Stimulated activated naive CD8-positive, alpha-beta T cell treated with anti-CD3 and anti-CD28 coated beads, Interleukin-15, Interleukin-2, amounts not matched to agents 100 ng/mL and 50 ng/mL, for 24 hours (primary cell): ENCODE data around the gene THSD4.
"Not testable (repeated sequence)": the region's sequence is repeated elsewhere in the genome, so short reads cannot be mapped to it uniquely, and the experiment has no call there.

Experiments
- H3K27ac Mint-ChIP-seq: one replicate; pipeline ENCODE4 v1.8.0; 2021; ENCODE audit warnings: mild to moderate bottlenecking, mixed read lengths
- H3K27me3 Mint-ChIP-seq: one replicate; pipeline ENCODE4 v1.8.0; 2021; ENCODE audit warnings: mixed read lengths
- H3K36me3 Mint-ChIP-seq: one replicate; pipeline ENCODE4 v1.8.0; 2021; ENCODE audit warnings: low read depth, mixed read lengths
- H3K4me1 Mint-ChIP-seq: one replicate; pipeline ENCODE4 v1.8.0; 2021; ENCODE audit warnings: low read depth, mixed read lengths
- H3K4me3 Mint-ChIP-seq: one replicate; pipeline ENCODE4 v1.8.0; 2021; ENCODE audit warnings: mild to moderate bottlenecking, mixed read lengths
- H3K9me3 Mint-ChIP-seq: one replicate; pipeline ENCODE4 v1.8.0; 2021; ENCODE audit warnings: mixed read lengths

Gene THSD4

GRCh38 chr15:71664622-71665021 lies 549.4 kb downstream of the THSD4 start:
- Mint-ChIP-seq H3K9me3 (peaks cover 4% of the 10 kb centered on the region), H3K4me3 (no peak overlapping the region), H3K27ac (no peak overlapping the region), H3K27me3 (peaks cover 35% of the 10 kb centered on the region), H3K4me1 (no peaks in the 10 kb centered on the region), H3K36me3 (no peaks in the 10 kb centered on the region)

- peaks cover 41% of the 10 kb centered on the region for H3K27me3 Mint-ChIP-seq
- no peak overlapping the region for H3K27ac Mint-ChIP-seq
- peaks cover 4% of the 10 kb centered on the region for H3K9me3 Mint-ChIP-seq
- H3K4me3 Mint-ChIP-seq = no peak overlapping the region
- no peaks in the 10 kb centered on the region for H3K36me3 Mint-ChIP-seq
- H3K4me1 Mint-ChIP-seq = no peaks in the 10 kb centered on the region
These were observed 551.7 kb downstream of the THSD4 start for GRCh38 chr15:71666763-71667620.

GRCh38 chr15:71669688-71670087 lies 554.4 kb downstream of the THSD4 start:
- peaks cover 49% of the 10 kb centered on the region for H3K27me3 Mint-ChIP-seq
- H3K4me1 Mint-ChIP-seq = no peaks in the 10 kb centered on the region
- H3K9me3 Mint-ChIP-seq = peaks cover 1% of the 10 kb centered on the region
- no peaks in the 10 kb centered on the region for H3K36me3 Mint-ChIP-seq
- no peak overlapping the region for H3K4me3 Mint-ChIP-seq
- H3K27ac Mint-ChIP-seq = no peak overlapping the region

GRCh38 chr15:71670222-71670621 lies 555.0 kb downstream of the THSD4 start:
- H3K4me3 Mint-ChIP-seq, H3K9me3 Mint-ChIP-seq, H3K36me3 Mint-ChIP-seq, H3K27ac Mint-ChIP-seq, H3K4me1 Mint-ChIP-seq: not testable (repeated sequence)
- peaks cover 46% of the 10 kb centered on the region for H3K27me3 Mint-ChIP-seq

- no peaks in the 10 kb centered on the region for H3K36me3 Mint-ChIP-seq
- H3K4me3 Mint-ChIP-seq = no peak overlapping the region
- H3K27me3 Mint-ChIP-seq = peaks cover 48% of the 10 kb centered on the region
- H3K9me3 Mint-ChIP-seq = no peaks in the 10 kb centered on the region
- no peak overlapping the region for H3K27ac Mint-ChIP-seq
- peaks cover 15% of the 10 kb centered on the region for H3K4me1 Mint-ChIP-seq
These were observed 559.1 kb downstream of the THSD4 start for GRCh38 chr15:71674354-71674753.

- H3K4me1 Mint-ChIP-seq = peaks cover 15% of the 10 kb centered on the region
- H3K36me3 Mint-ChIP-seq = no peaks in the 10 kb centered on the region
- no peak overlapping the region for H3K27ac Mint-ChIP-seq
- peaks cover 48% of the 10 kb centered on the region for H3K27me3 Mint-ChIP-seq
- no peak overlapping the region for H3K4me3 Mint-ChIP-seq
- H3K9me3 Mint-ChIP-seq = no peaks in the 10 kb centered on the region
These were observed 562.1 kb downstream of the THSD4 start for GRCh38 chr15:71677352-71677751.

GRCh38 chr15:71677766-71678165 lies 562.5 kb downstream of the THSD4 start:
- Mint-ChIP-seq H3K9me3 (no peaks in the 10 kb centered on the region), H3K36me3 (no peaks in the 10 kb centered on the region), H3K27ac (no peak overlapping the region), H3K27me3 (peaks cover 45% of the 10 kb centered on the region), H3K4me3 (no peak overlapping the region), H3K4me1 (peaks cover 15% of the 10 kb centered on the region)

- Mint-ChIP-seq H3K27ac (no peak overlapping the region), H3K36me3 (no peaks in the 10 kb centered on the region), H3K4me1 (peaks cover 15% of the 10 kb centered on the region), H3K27me3 (peaks cover 43% of the 10 kb centered on the region), H3K4me3 (no peak overlapping the region), H3K9me3 (no peaks in the 10 kb centered on the region)
These were observed 562.9 kb downstream of the THSD4 start for GRCh38 chr15:71678191-71678590.

- H3K4me1 Mint-ChIP-seq = peaks cover 15% of the 10 kb centered on the region
- no peaks in the 10 kb centered on the region for H3K36me3 Mint-ChIP-seq
- no peaks in the 10 kb centered on the region for H3K9me3 Mint-ChIP-seq
- H3K4me3 Mint-ChIP-seq = no peak overlapping the region
- peaks cover 43% of the 10 kb centered on the region for H3K27me3 Mint-ChIP-seq
- H3K27ac Mint-ChIP-seq = no peak overlapping the region
These were observed 563.3 kb downstream of the THSD4 start for GRCh38 chr15:71678605-71679004.

GRCh38 chr15:71679223-71679792 lies 564.0 kb downstream of the THSD4 start:
- no peaks in the 10 kb centered on the region for H3K36me3 Mint-ChIP-seq
- H3K4me1 Mint-ChIP-seq = peaks cover 15% of the 10 kb centered on the region
- H3K9me3 Mint-ChIP-seq = no peaks in the 10 kb centered on the region
- H3K4me3 Mint-ChIP-seq = no peak overlapping the region
- peaks cover 39% of the 10 kb centered on the region for H3K27me3 Mint-ChIP-seq
- no peak overlapping the region for H3K27ac Mint-ChIP-seq

- peaks cover 15% of the 10 kb centered on the region for H3K4me1 Mint-ChIP-seq
- H3K9me3 Mint-ChIP-seq = no peaks in the 10 kb centered on the region
- H3K4me3 Mint-ChIP-seq = no peak overlapping the region
- H3K27ac Mint-ChIP-seq = no peak overlapping the region
- peaks cover 39% of the 10 kb centered on the region for H3K27me3 Mint-ChIP-seq
- H3K36me3 Mint-ChIP-seq = no peaks in the 10 kb centered on the region
These were observed 564.6 kb downstream of the THSD4 start for GRCh38 chr15:71679793-71680353.

GRCh38 chr15:71682001-71682400 lies 566.7 kb downstream of the THSD4 start:
- H3K4me3 Mint-ChIP-seq = no peak overlapping the region

GRCh38 chr15:71683411-71684274 lies 568.4 kb downstream of the THSD4 start:
- Mint-ChIP-seq H3K27ac (no peak overlapping the region), H3K9me3 (no peaks in the 10 kb centered on the region), H3K4me1 (peaks cover 3% of the 10 kb centered on the region), H3K27me3 (peaks cover 37% of the 10 kb centered on the region), H3K36me3 (no peaks in the 10 kb centered on the region), H3K4me3 (no peak overlapping the region)

More at GRCh38 chr15:71682001-71682400, 566.7 kb downstream of the THSD4 start:
- peaks cover 42% of the 10 kb centered on the region for H3K27me3 Mint-ChIP-seq
- no peaks in the 10 kb centered on the region for H3K9me3 Mint-ChIP-seq
- H3K36me3 Mint-ChIP-seq = no peaks in the 10 kb centered on the region
- no peak overlapping the region for H3K27ac Mint-ChIP-seq
- H3K4me1 Mint-ChIP-seq = peaks cover 12% of the 10 kb centered on the region

- H3K4me1 Mint-ChIP-seq = peaks cover 3% of the 10 kb centered on the region
- no peaks in the 10 kb centered on the region for H3K36me3 Mint-ChIP-seq
- no peak overlapping the region for H3K27ac Mint-ChIP-seq
- H3K4me3 Mint-ChIP-seq = no peak overlapping the region
- H3K9me3 Mint-ChIP-seq = no peaks in the 10 kb centered on the region
- H3K27me3 Mint-ChIP-seq = peaks cover 44% of the 10 kb centered on the region
These were observed 570.2 kb downstream of the THSD4 start for GRCh38 chr15:71685420-71685993.
